Mesendoderm (in vitro differentiated cells): ENCODE measurements around the gene PTPRE.

Experiments
- DNase-seq: peaks from one replicate; pipeline ENCODE4 v3.0.0; 2013
- H2AK5ac ChIP-seq: 2 replicates; pipeline ENCODE4 v1.6.1; 2013; ENCODE audit warnings: low read length, inconsistent platforms
- H2BK120ac ChIP-seq: 2 replicates; pipeline ENCODE4 v1.6.1; 2013; ENCODE audit warnings: low read depth, mild to moderate bottlenecking, low read length, moderate library complexity, mixed read lengths
- H2BK15ac ChIP-seq: replicated peaks from 2 replicates; pipeline ENCODE4 v1.6.1; 2013; ENCODE audit warnings: low read depth, mild to moderate bottlenecking, moderate library complexity
- H2BK5ac ChIP-seq: 2 replicates; pipeline ENCODE4 v1.6.1; 2013; ENCODE audit warnings: low read length, inconsistent platforms
- H3K18ac ChIP-seq: 2 replicates; pipeline ENCODE4 v1.6.1; 2013; ENCODE audit warnings: mild to moderate bottlenecking, low read length, mixed read lengths
- H3K23ac ChIP-seq: one replicate; pipeline ENCODE4 v1.6.1; 2013; ENCODE audit warnings: low read length
- H3K27ac ChIP-seq: 2 replicates; pipeline ENCODE4 v1.5.1; 2013; ENCODE audit warnings: low read depth, mild to moderate bottlenecking, inconsistent platforms, low read length, moderate library complexity
- H3K27me3 ChIP-seq: 2 replicates; pipeline ENCODE4 v1.6.1; 2013; ENCODE audit warnings: low read length, control low read depth, mild to moderate bottlenecking, inconsistent platforms; ENCODE audit not compliant: insufficient read depth, poor library complexity
- H3K36me3 ChIP-seq: 2 replicates; pipeline ENCODE4 v1.6.1; 2013; ENCODE audit warnings: low read length, inconsistent platforms; ENCODE audit not compliant: control insufficient read depth, insufficient read depth
- H3K4ac ChIP-seq: one replicate; pipeline ENCODE4 v1.6.1; 2013; ENCODE audit warnings: low read depth, mild to moderate bottlenecking, low read length, moderate library complexity
- H3K4me1 ChIP-seq: 2 replicates; pipeline ENCODE4 v1.6.1; 2013; ENCODE audit warnings: low read depth, low read length, inconsistent platforms; ENCODE audit not compliant: control insufficient read depth
- H3K4me2 ChIP-seq: 2 replicates; pipeline ENCODE4 v1.6.1; 2013; ENCODE audit warnings: low read length
- H3K4me3 ChIP-seq: 2 replicates; pipeline ENCODE4 v1.5.1; 2013; ENCODE audit warnings: mild to moderate bottlenecking, low read length
- H3K56ac ChIP-seq: one replicate; pipeline ENCODE4 v1.6.1; 2013; ENCODE audit warnings: low read length
- H3K79me1 ChIP-seq: 2 replicates; pipeline ENCODE4 v1.6.1; 2013; ENCODE audit warnings: low read length, inconsistent platforms
- H3K79me2 ChIP-seq: 2 replicates; pipeline ENCODE4 v1.6.1; 2013; ENCODE audit warnings: mild to moderate bottlenecking, low read length; ENCODE audit not compliant: control insufficient read depth, insufficient read depth
- H3K9ac ChIP-seq: 2 replicates; pipeline ENCODE4 v1.6.1; 2013; ENCODE audit warnings: low read length, inconsistent platforms
- H4K5ac ChIP-seq: one replicate; pipeline ENCODE4 v1.6.1; 2013; ENCODE audit warnings: low read length
- H4K8ac ChIP-seq: one replicate; pipeline ENCODE4 v1.6.1; 2013; ENCODE audit warnings: low read depth, mild to moderate bottlenecking, control low read depth, low read length, moderate library complexity
- WGBS: extraction: QIAGEN DNeasy Blood & Tissue Kit; methylation state at CpG from one replicate; pipeline ENCODE4 v1.1.7; 2013; ENCODE audit warnings: low lambda C conversion rate, missing lambda C conversion rate; ENCODE audit not compliant: insufficient coverage; ENCODE audit errors: extremely low coverage; 5-methylcytosine and 5-hydroxymethylcytosine counted together

Gene PTPRE

DNA sequence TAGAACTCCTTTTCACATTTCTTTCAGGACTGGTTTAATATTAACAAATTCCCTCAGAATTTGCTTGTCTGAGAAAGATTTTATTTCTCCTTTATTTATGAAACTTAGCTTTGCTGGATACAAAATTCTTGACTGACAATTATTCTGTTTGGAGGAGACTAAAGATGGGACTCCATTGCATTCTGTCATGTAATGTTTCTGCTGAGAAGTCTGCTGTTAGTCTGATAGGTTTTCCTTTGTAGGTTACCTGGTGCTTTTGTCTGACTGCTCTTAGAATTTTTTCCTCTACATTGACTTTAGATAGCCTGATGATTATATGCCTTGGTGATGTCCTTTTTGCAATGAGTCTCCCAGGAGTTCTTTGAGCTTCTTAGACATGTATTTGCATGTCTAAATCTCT lies 37.6 kb upstream of the PTPRE start:
- Histone ChIP-seq H2AK5ac (no peak overlapping the region), H3K4me3 (no peak overlapping the region), H3K9ac (no peak overlapping the region), H3K4ac (no peak overlapping the region), H3K4me2 (no peak overlapping the region), H3K36me3 (no peaks in the 10 kb centered on the region), H3K79me1 (no peaks in the 10 kb centered on the region), H3K4me1 (no peaks in the 10 kb centered on the region), H4K5ac (no peak overlapping the region), H3K79me2 (no peaks in the 10 kb centered on the region), H3K27ac (no peak overlapping the region), H3K18ac (no peak overlapping the region), H4K8ac (no peak overlapping the region), H2BK15ac (no peak overlapping the region), H3K23ac (no peak overlapping the region), H3K27me3 (no peaks in the 10 kb centered on the region), H3K56ac (no peak overlapping the region), H2BK120ac (no peak overlapping the region), H2BK5ac (no peak overlapping the region)
- DNase-seq, result no peak

GRCh38 chr10:127871631-127872010 lies 35.3 kb upstream of the PTPRE start:
- H4K8ac ChIP-seq, result no peak overlapping the region
- no peak overlapping the region for H2BK120ac ChIP-seq
- no peaks in the 10 kb centered on the region for H3K27me3 ChIP-seq
- H3K9ac ChIP-seq, result no peak overlapping the region
- no peak overlapping the region for H3K4me3 ChIP-seq
- no peak overlapping the region for H3K4ac ChIP-seq
- no peak overlapping the region for H3K4me2 ChIP-seq
- H2BK15ac ChIP-seq, result no peak overlapping the region
- no peaks in the 10 kb centered on the region for H3K4me1 ChIP-seq
- H3K27ac ChIP-seq, result no peak overlapping the region
- no peak for DNase-seq
- no CpG with 5 or more reads among the region's 7 CpGs for WGBS
- no peak overlapping the region for H3K18ac ChIP-seq
- no peaks in the 10 kb centered on the region for H3K36me3 ChIP-seq
- H2BK5ac ChIP-seq, result no peak overlapping the region
- H3K79me2 ChIP-seq, result no peaks in the 10 kb centered on the region
- no peaks in the 10 kb centered on the region for H3K79me1 ChIP-seq
- no peak overlapping the region for H4K5ac ChIP-seq
- no peak overlapping the region for H3K23ac ChIP-seq
- no peak overlapping the region for H2AK5ac ChIP-seq
- no peak overlapping the region for H3K56ac ChIP-seq

- H4K5ac ChIP-seq, result no peak overlapping the region
Observed at GRCh38 chr10:127872011-127872761, 34.7 kb upstream of the PTPRE start.

GRCh38 chr10:127872871-127873600 lies 33.9 kb upstream of the PTPRE start:
- H3K79me1 ChIP-seq, result no peaks in the 10 kb centered on the region
- no peak overlapping the region for H3K4me3 ChIP-seq
- no peak overlapping the region for H3K4me2 ChIP-seq
- no peak overlapping the region for H3K27ac ChIP-seq
- no peak overlapping the region for H2BK5ac ChIP-seq
- H3K18ac ChIP-seq, result no peak overlapping the region
- no peak overlapping the region for H3K56ac ChIP-seq
- WGBS, result no CpG with 5 or more reads among the region's 12 CpGs
- H3K9ac ChIP-seq, result no peak overlapping the region
- no peak for DNase-seq
- no peaks in the 10 kb centered on the region for H3K27me3 ChIP-seq
- H4K8ac ChIP-seq, result no peak overlapping the region
- no peak overlapping the region for H2BK15ac ChIP-seq
- no peak overlapping the region for H4K5ac ChIP-seq
- H2BK120ac ChIP-seq, result no peak overlapping the region
- H3K4me1 ChIP-seq, result no peaks in the 10 kb centered on the region
- no peak overlapping the region for H2AK5ac ChIP-seq
- no peaks in the 10 kb centered on the region for H3K36me3 ChIP-seq
- H3K79me2 ChIP-seq, result no peaks in the 10 kb centered on the region
- no peak overlapping the region for H3K23ac ChIP-seq
- H3K4ac ChIP-seq, result no peak overlapping the region

More at GRCh38 chr10:127872011-127872761, 34.7 kb upstream of the PTPRE start:
- H2BK120ac ChIP-seq, result no peak overlapping the region
- H3K79me1 ChIP-seq, result no peaks in the 10 kb centered on the region
- no peak overlapping the region for H3K23ac ChIP-seq
- H2AK5ac ChIP-seq, result no peak overlapping the region
- no peaks in the 10 kb centered on the region for H3K4me1 ChIP-seq
- no peak overlapping the region for H4K8ac ChIP-seq
- H3K27ac ChIP-seq, result no peak overlapping the region
- no peaks in the 10 kb centered on the region for H3K79me2 ChIP-seq
- no peak overlapping the region for H3K4ac ChIP-seq
- no peaks in the 10 kb centered on the region for H3K27me3 ChIP-seq
- H3K18ac ChIP-seq, result no peak overlapping the region
- no CpG with 5 or more reads among the region's 23 CpGs for WGBS
- no peak overlapping the region for H3K9ac ChIP-seq
- no peaks in the 10 kb centered on the region for H3K36me3 ChIP-seq
- no peak overlapping the region for H3K4me2 ChIP-seq
- DNase-seq, result no peak
- H3K4me3 ChIP-seq, result no peak overlapping the region
- no peak overlapping the region for H2BK15ac ChIP-seq
- no peak overlapping the region for H3K56ac ChIP-seq
- no peak overlapping the region for H2BK5ac ChIP-seq

GRCh38 chr10:127873901-127874470 lies 32.9 kb upstream of the PTPRE start:
- H2AK5ac ChIP-seq, result no peak overlapping the region
- H3K36me3 ChIP-seq, result no peaks in the 10 kb centered on the region
- H4K5ac ChIP-seq, result no peak overlapping the region
- no peak overlapping the region for H3K4ac ChIP-seq
- H3K56ac ChIP-seq, result no peak overlapping the region
- H3K23ac ChIP-seq, result no peak overlapping the region
- no peak overlapping the region for H2BK120ac ChIP-seq
- no peak overlapping the region for H4K8ac ChIP-seq
- H3K4me3 ChIP-seq, result no peak overlapping the region
- no peaks in the 10 kb centered on the region for H3K4me1 ChIP-seq
- no peak overlapping the region for H3K4me2 ChIP-seq
- H3K79me1 ChIP-seq, result no peaks in the 10 kb centered on the region
- H2BK5ac ChIP-seq, result no peak overlapping the region
- no peak overlapping the region for H3K18ac ChIP-seq
- H3K79me2 ChIP-seq, result no peaks in the 10 kb centered on the region
- no CpG with 5 or more reads among the region's 11 CpGs for WGBS
- no peak overlapping the region for H3K27ac ChIP-seq
- H2BK15ac ChIP-seq, result no peak overlapping the region
- no peak for DNase-seq
- H3K27me3 ChIP-seq, result no peaks in the 10 kb centered on the region
- H3K9ac ChIP-seq, result no peak overlapping the region
